NB4 (cell line): ENCODE data around the gene LRFN2.

Experiments
- DNase-seq: peaks from one replicate; pipeline ENCODE4 v3.0.0; 2010; ENCODE audit warnings: low read depth
- H3K4me3 ChIP-seq: one replicate; pipeline ENCODE4 v1.5.1; 2011; ENCODE audit warnings: mild to moderate bottlenecking, low read depth, low read length, moderate library complexity
- MYC ChIP-seq: IDR thresholded peaks from 2 replicates; pipeline ENCODE4 v1.6.1; 2011; ENCODE audit warnings: low read depth, low read length
- POLR2A ChIP-seq: IDR thresholded peaks from 2 replicates; pipeline ENCODE4 v1.6.1; 2011; ENCODE audit warnings: mild to moderate bottlenecking; ENCODE audit not compliant: insufficient read length; ENCODE audit errors: extremely low read depth
- TF ChIP-seq, protein P1 (sequence below): IDR thresholded peaks from one replicate; pipeline ENCODE4 v1.5.1; 2012; ENCODE audit warnings: low read depth, low read length
- TF ChIP-seq, protein P2 (sequence below): IDR thresholded peaks from 2 replicates; pipeline ENCODE4 v1.6.1; 2011; ENCODE audit warnings: low read depth, low read length

LRFN2 gene

GRCh38 chr6:40582892-40583291 lies 4.3 kb downstream of the LRFN2 start:
- DNase-seq, result no peak
- H3K4me3 ChIP-seq, result no peak overlapping the region
- no peak for TF ChIP-seq POLR2A
- TF ChIP-seq, protein P1, sequence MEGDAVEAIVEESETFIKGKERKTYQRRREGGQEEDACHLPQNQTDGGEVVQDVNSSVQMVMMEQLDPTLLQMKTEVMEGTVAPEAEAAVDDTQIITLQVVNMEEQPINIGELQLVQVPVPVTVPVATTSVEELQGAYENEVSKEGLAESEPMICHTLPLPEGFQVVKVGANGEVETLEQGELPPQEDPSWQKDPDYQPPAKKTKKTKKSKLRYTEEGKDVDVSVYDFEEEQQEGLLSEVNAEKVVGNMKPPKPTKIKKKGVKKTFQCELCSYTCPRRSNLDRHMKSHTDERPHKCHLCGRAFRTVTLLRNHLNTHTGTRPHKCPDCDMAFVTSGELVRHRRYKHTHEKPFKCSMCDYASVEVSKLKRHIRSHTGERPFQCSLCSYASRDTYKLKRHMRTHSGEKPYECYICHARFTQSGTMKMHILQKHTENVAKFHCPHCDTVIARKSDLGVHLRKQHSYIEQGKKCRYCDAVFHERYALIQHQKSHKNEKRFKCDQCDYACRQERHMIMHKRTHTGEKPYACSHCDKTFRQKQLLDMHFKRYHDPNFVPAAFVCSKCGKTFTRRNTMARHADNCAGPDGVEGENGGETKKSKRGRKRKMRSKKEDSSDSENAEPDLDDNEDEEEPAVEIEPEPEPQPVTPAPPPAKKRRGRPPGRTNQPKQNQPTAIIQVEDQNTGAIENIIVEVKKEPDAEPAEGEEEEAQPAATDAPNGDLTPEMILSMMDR, result peak; percentile 31

GRCh38 chr6:40579101-40579500 lies 8.1 kb downstream of the LRFN2 start:
- TF ChIP-seq, protein P2, sequence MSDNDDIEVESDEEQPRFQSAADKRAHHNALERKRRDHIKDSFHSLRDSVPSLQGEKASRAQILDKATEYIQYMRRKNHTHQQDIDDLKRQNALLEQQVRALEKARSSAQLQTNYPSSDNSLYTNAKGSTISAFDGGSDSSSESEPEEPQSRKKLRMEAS, result no peak
- TF ChIP-seq POLR2A (no peak), MYC (no peak)
- TF ChIP-seq, protein P1, result no peak
- no peak overlapping the region for H3K4me3 ChIP-seq
- no peak for DNase-seq

- no peak overlapping the region for H3K4me3 ChIP-seq
- TF ChIP-seq, protein P2, result no peak
- TF ChIP-seq, protein P1, result no peak
- TF ChIP-seq POLR2A (no peak), MYC (no peak)
- no peak for DNase-seq
Observed at GRCh38 chr6:40577672-40578071, 9.5 kb downstream of the LRFN2 start.

DNA sequence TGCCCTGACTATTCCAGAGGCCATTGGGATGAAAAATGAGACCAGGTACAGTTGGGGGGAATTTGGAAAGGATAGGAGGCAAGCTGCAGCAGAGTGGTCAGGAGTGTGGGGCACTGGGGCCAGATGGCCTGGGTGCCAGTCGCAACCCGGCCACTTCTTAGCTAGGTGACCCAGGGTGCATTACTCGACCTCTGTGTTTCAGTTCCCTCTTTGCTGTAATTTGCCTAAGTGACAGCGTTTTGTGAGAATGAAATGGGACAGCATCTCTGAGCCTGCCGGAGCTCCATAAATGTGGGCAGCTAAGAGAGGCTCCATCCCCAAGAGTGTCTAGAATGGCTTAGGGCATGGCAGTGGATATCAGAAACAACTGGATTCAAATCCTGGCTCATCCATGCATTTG lies 13.9 kb downstream of the LRFN2 start:
- TF ChIP-seq, protein P2, result no peak
- TF ChIP-seq, protein P1, result no peak
- no peak for TF ChIP-seq MYC
- no peak for TF ChIP-seq POLR2A

GRCh38 chr6:40569162-40569910 lies 17.8 kb downstream of the LRFN2 start:
- no peak for DNase-seq
- no peak overlapping the region for H3K4me3 ChIP-seq
- TF ChIP-seq, protein P2, result no peak
- TF ChIP-seq MYC, result no peak

More for the DNA sequence above, 13.9 kb downstream of the LRFN2 start:
- no peak for DNase-seq
- no peak overlapping the region for H3K4me3 ChIP-seq

- TF ChIP-seq, protein P1, result no peak
- TF ChIP-seq MYC (no peak), POLR2A (no peak)
- TF ChIP-seq, protein P2, result no peak
- DNase-seq, result no peak
Observed at GRCh38 chr6:40568062-40568708, 19.0 kb downstream of the LRFN2 start.

More at GRCh38 chr6:40568062-40568708, 19.0 kb downstream of the LRFN2 start:
- H3K4me3 ChIP-seq, result no peak overlapping the region
